Kidney epithelial cell (primary cell): Measurements from ENCODE around the gene DSTN. TPM values are rescaled to one million over a fixed set of nuclear protein-coding genes. Genes with fewer than 3 reads are reported as not detected.

ENCODE experiments used
- DNase-seq: peaks from one replicate; pipeline ENCODE4 v3.0.0-alpha.2; 2010; ENCODE audit warnings: low read depth
- H3K27me3 ChIP-seq: 2 replicates; pipeline ENCODE4 v1.6.0; 2011; ENCODE audit warnings: low read length; ENCODE audit not compliant: control insufficient read depth, insufficient read depth
- H3K36me3 ChIP-seq: 2 replicates; pipeline ENCODE4 v1.5.1; 2011; ENCODE audit warnings: low read length; ENCODE audit not compliant: control insufficient read depth, insufficient read depth
- H3K4me3 ChIP-seq: 2 replicates; pipeline ENCODE4 v1.5.1; 2011; ENCODE audit warnings: low read depth, mild to moderate bottlenecking, control low read depth, low read length
- total RNA-seq: library from RNA; depleted of rRNA; stranded (reverse); fragments of >200 nt; gene quantifications from 2 replicates; pipeline ENCODE4 v1.2.3, GENCODE V29; 2015
- TF ChIP-seq, protein P1 (sequence below): IDR thresholded peaks from 2 replicates; pipeline ENCODE4 v1.5.1; 2011; ENCODE audit warnings: mild to moderate bottlenecking, moderate library complexity, low read length, control low read depth, inconsistent platforms; ENCODE audit not compliant: insufficient read depth, poor library complexity, severe bottlenecking

The DSTN gene
- total RNA-seq, 1 donor from 2014 or later = 255 TPM

- TF ChIP-seq, protein P1, sequence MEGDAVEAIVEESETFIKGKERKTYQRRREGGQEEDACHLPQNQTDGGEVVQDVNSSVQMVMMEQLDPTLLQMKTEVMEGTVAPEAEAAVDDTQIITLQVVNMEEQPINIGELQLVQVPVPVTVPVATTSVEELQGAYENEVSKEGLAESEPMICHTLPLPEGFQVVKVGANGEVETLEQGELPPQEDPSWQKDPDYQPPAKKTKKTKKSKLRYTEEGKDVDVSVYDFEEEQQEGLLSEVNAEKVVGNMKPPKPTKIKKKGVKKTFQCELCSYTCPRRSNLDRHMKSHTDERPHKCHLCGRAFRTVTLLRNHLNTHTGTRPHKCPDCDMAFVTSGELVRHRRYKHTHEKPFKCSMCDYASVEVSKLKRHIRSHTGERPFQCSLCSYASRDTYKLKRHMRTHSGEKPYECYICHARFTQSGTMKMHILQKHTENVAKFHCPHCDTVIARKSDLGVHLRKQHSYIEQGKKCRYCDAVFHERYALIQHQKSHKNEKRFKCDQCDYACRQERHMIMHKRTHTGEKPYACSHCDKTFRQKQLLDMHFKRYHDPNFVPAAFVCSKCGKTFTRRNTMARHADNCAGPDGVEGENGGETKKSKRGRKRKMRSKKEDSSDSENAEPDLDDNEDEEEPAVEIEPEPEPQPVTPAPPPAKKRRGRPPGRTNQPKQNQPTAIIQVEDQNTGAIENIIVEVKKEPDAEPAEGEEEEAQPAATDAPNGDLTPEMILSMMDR = no peak
- Histone ChIP-seq H3K4me3 (no peak overlapping the region), H3K36me3 (no peaks in the 10 kb centered on the region), H3K27me3 (no peaks in the 10 kb centered on the region)
- no peak for DNase-seq
These were observed 77.8 kb downstream of the DSTN start for GRCh38 chr20:17647391-17648314.

GRCh38 chr20:17648315-17648646 is 78.4 kb downstream of the DSTN start:
- TF ChIP-seq, protein P1 = no peak
- Histone ChIP-seq H3K36me3 (no peaks in the 10 kb centered on the region), H3K4me3 (no peak overlapping the region), H3K27me3 (no peaks in the 10 kb centered on the region)
- no peak for DNase-seq

DNA sequence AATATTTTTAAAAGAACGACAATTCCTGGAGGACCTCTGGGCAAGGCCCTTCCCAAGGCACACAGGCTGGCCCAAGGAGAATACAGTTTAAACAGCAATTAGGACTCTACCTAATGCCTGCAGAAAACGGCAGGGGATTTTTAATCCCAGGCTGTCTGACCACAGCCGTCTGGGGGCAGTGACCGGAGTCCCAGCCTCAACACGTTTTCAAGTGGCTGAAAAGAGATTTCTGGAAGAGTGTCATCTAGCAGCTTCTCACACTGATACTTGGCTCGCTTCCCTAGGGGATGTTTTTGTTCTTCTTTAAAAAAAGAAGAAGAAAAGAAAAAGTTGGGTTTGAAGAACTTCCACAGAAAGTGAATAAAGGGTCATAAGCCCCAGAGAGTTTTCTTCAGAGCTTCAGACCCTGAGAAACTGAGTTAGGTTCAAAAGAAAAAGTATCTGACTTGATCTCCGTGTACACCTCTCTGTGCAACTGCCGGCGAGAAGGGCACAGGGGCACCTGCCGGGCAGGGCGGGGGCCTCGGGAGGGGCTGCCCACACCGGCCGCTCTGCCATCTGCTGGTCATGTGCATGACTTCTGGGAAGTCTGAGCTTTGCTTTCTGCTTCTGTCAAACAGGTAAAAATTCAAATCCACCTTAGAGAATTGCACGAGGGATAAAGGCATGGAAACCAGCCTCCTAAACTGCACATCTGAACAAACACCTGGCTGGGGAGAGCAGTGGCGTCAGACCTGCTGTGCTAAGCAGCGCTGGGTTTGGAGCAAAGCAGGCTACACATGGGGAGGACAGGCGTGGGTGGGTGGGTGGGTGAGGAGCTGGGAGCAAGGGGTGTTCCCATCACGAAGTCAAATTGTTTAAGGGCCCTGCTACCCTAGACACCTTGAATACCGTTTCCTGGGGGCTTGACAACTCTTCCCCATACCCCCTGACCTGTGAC is 79.2 kb downstream of the DSTN start:
- no peaks in the 10 kb centered on the region for H3K36me3 ChIP-seq
- DNase-seq = no peak
- TF ChIP-seq, protein P1 = peak; percentile 65
- no peaks in the 10 kb centered on the region for H3K27me3 ChIP-seq
- H3K4me3 ChIP-seq = no peak overlapping the region

- no peak overlapping the region for H3K4me3 ChIP-seq
- no peaks in the 10 kb centered on the region for H3K27me3 ChIP-seq
- DNase-seq = no peak
- no peaks in the 10 kb centered on the region for H3K36me3 ChIP-seq
- TF ChIP-seq, protein P1 = no peak
These were observed 80.6 kb downstream of the DSTN start for GRCh38 chr20:17650301-17651128.

DNA sequence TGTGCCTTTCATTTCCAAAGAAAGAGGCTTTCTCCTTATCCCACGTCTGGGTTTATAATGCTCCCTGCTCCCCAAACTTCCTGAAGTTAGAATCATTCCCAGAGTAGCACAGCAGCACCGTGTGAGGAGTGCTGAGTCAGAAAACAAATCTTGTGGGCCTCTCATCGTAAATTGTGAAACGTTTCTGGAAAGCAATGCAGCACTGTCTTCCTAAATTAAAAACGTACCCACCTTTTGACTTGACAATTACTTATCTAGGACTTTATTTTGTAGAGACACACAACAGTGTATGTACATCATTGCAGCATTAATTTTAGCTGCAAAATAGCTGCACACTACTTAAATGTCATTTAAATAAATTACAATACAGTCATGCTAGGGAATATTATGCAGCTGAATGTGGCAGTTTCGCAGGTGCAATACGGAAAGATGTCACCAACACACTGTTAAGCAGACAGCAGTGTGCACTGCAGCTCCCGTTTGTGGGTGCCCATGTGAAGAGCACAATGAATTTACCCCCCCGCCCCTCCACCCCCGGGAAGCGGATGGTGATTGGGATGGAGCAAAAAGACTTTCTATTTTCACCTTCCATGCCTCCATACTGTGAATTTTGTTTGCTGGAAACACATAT is 81.4 kb downstream of the DSTN start:
- DNase-seq = no peak
- Histone ChIP-seq H3K36me3 (no peaks in the 10 kb centered on the region), H3K4me3 (no peak overlapping the region), H3K27me3 (no peaks in the 10 kb centered on the region)
- TF ChIP-seq, protein P1 = no peak
